ENCODE data around the gene LY9. TPM values are rescaled to one million over a fixed set of nuclear protein-coding genes. Genes with fewer than 3 reads are reported as not detected.

LY9 gene
- total RNA-seq, 1 experiment from 2014 or later = not detected

DNA sequence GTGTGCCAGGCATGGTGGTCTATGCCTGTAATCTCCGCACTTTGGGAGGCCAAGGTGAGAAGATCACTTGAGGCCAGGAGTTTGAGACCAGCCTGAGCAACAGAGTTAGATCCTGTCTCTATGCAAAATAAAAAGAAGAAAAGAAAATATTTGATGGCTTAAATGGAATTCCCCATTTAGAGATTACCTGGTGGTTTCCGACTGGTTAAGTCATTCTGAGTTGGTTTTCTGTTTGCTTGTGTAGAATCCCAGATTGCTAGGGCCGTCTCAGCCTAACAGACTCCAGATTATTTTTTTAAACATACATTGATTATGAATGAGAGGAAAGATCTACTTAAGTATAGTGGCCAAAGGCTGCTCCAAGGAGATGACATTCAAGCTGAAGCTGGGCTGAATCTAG lies 22.9 kb upstream of the LY9 start:
- no CpG with 5 or more reads among the region's 3 CpGs for WGBS (ENCODE audit: extremely low coverage, insufficient read length, low lambda C conversion rate)
- no peak overlapping the region for H2BK5ac ChIP-seq (ENCODE audit: insufficient read length, low read length)
- no peak overlapping the region for H3K9ac ChIP-seq (ENCODE audit: extremely low read depth, insufficient read length, low read length)
- no peak overlapping the region for H3K23ac ChIP-seq (ENCODE audit: insufficient read length, low read depth, low read length)
- no peak overlapping the region for H3K27ac Mint-ChIP-seq
- H3K14ac ChIP-seq (ENCODE audit: insufficient read depth, low read length) = no peak overlapping the region
- H3K27me3 Mint-ChIP-seq (ENCODE audit: low read depth) = no peaks in the 10 kb centered on the region
- no peak overlapping the region for H4K8ac ChIP-seq (replicated peaks; ENCODE audit: insufficient read length, low read depth, low read length)
- no peak for TF ChIP-seq CTCF (conservative IDR thresholded peaks at IDR 0.05)
- no peaks in the 10 kb centered on the region for H3K79me1 ChIP-seq (ENCODE audit: insufficient read depth, low read depth, low read length, poor library complexity, severe bottlenecking)
- no peak overlapping the region for H3K4me2 ChIP-seq (ENCODE audit: insufficient read depth, insufficient read length, low read length)
- H4K91ac ChIP-seq (ENCODE audit: insufficient read length, low read depth, low read length) = no peak overlapping the region
- H3K23me2 ChIP-seq (ENCODE audit: insufficient read length, low read depth, low read length, poor library complexity, severe bottlenecking) = no peaks in the 10 kb centered on the region
- H2BK20ac ChIP-seq (ENCODE audit: low read depth, low read length, poor library complexity, severe bottlenecking) = no peak overlapping the region
- no peak overlapping the region for H2BK12ac ChIP-seq (ENCODE audit: insufficient read length, low read depth, low read length)
- no peaks in the 10 kb centered on the region for H3K9me3 ChIP-seq (ENCODE audit: control insufficient read depth, low read depth, low read length)
- no peak overlapping the region for H3K4me3 Mint-ChIP-seq
- H3K27ac ChIP-seq (ENCODE audit: insufficient read length, low read depth, low read length) = no peak overlapping the region
- H3K4me1 Mint-ChIP-seq = peaks cover 9 to 15% of the 10 kb centered on the region in 2 experiments
- no peaks in the 10 kb centered on the region for H3K4me1 ChIP-seq (ENCODE audit: insufficient read depth, low read length)
- H2AK5ac ChIP-seq (ENCODE audit: insufficient read length, low read length) = no peak overlapping the region
- DNase-seq = no peak
- H3K4ac ChIP-seq (ENCODE audit: low read depth, low read length) = no peak overlapping the region
- no peak overlapping the region for H3T11ph ChIP-seq (ENCODE audit: low read length)
- H4K5ac ChIP-seq (ENCODE audit: insufficient read length, low read depth, low read length) = no peak overlapping the region
- no peak overlapping the region for H3K56ac ChIP-seq (ENCODE audit: insufficient read length, low read depth, low read length)
- H3K9me3 Mint-ChIP-seq = no peaks in the 10 kb centered on the region
- no peak overlapping the region for H2BK15ac ChIP-seq (ENCODE audit: low read depth, low read length)
- no peaks in the 10 kb centered on the region for H3K79me2 ChIP-seq (ENCODE audit: insufficient read depth, low read length)
- no peak overlapping the region for H2AFZ ChIP-seq (ENCODE audit: low read length)
- no peaks in the 10 kb centered on the region for H4K20me1 ChIP-seq (ENCODE audit: control insufficient read depth, insufficient read depth, insufficient read length)
- no peak overlapping the region for H2BK120ac ChIP-seq (ENCODE audit: low read depth, low read length, poor library complexity, severe bottlenecking)
- no peaks in the 10 kb centered on the region for H3K36me3 Mint-ChIP-seq (ENCODE audit: insufficient read depth in 1 of 3, low read depth in 3 of 3)
- no peaks in the 10 kb centered on the region for H3K27me3 ChIP-seq (ENCODE audit: insufficient read depth, low read length)
- H3K18ac ChIP-seq (ENCODE audit: insufficient read length, low read depth, low read length) = no peak overlapping the region
